ENCODE measurements around the gene ANAPC5. TPM values are rescaled to one million over a fixed set of nuclear protein-coding genes. Genes with fewer than 3 reads are reported as not detected.
A peak's percentile ranks its signal among the peaks of the same experiment; 100 is the strongest.

Gene ANAPC5
- total RNA-seq, 3 donors from 2014 or later (not counting 1 experiment from before 2014, with no cell fraction given), result 134 to 171 (median 163) TPM

DNA sequence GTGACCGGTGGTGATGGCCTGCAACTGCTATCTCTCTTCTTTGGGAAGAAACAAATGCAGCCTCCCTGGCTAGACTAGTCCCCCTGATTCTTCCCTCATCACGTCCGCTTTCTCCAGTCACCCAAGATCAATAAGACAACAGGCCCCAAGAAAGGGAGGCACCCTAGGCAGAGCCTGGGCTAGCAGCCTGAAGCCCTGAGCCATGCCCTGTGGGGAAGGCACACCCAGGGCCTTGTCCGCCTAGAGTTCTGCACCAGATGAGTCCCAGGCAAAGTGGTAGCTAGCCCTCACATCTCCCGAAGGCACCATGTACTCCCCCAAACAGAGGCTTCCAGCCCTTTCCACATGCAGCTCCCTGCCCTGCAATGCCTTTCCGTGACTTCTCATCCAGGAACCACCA, 90.8 kb downstream of the ANAPC5 start:
- TF ChIP-seq, protein P1, sequence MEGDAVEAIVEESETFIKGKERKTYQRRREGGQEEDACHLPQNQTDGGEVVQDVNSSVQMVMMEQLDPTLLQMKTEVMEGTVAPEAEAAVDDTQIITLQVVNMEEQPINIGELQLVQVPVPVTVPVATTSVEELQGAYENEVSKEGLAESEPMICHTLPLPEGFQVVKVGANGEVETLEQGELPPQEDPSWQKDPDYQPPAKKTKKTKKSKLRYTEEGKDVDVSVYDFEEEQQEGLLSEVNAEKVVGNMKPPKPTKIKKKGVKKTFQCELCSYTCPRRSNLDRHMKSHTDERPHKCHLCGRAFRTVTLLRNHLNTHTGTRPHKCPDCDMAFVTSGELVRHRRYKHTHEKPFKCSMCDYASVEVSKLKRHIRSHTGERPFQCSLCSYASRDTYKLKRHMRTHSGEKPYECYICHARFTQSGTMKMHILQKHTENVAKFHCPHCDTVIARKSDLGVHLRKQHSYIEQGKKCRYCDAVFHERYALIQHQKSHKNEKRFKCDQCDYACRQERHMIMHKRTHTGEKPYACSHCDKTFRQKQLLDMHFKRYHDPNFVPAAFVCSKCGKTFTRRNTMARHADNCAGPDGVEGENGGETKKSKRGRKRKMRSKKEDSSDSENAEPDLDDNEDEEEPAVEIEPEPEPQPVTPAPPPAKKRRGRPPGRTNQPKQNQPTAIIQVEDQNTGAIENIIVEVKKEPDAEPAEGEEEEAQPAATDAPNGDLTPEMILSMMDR (IDR thresholded peaks at IDR 0.05), result no peak
- no peak overlapping the region for H3K4me3 ChIP-seq (ENCODE audit: low read length)
- H3K27ac Mint-ChIP-seq, result no peak overlapping the region
- 97% methylated on average over 6 of the region's 6 CpGs for WGBS (ENCODE audit: insufficient coverage)
- no peaks in the 10 kb centered on the region for H3K4me1 Mint-ChIP-seq
- H3K27me3 Mint-ChIP-seq (ENCODE audit: low read depth in 2 of 2), result no peaks in the 10 kb centered on the region
- no peak for DNase-seq
- H3K4me1 ChIP-seq (ENCODE audit: control insufficient read depth, insufficient read depth, low read length), result no peaks in the 10 kb centered on the region
- H3K27ac ChIP-seq (ENCODE audit: low read length), result no peak overlapping the region
- peaks cover 5% of the 10 kb centered on the region for H3K36me3 Mint-ChIP-seq
- H3K4me3 Mint-ChIP-seq, result no peak overlapping the region
- no peak for ATAC-seq
- H3K9me3 Mint-ChIP-seq, result no peaks in the 10 kb centered on the region
- H3K9me3 ChIP-seq (ENCODE audit: control insufficient read depth, insufficient read depth, low read length), result no peaks in the 10 kb centered on the region
- intact Hi-C loops (cut with micrococcal nuclease), result no loop called here
- H3K27me3 ChIP-seq (ENCODE audit: control insufficient read depth, insufficient read depth, low read length), result no peaks in the 10 kb centered on the region
- peaks cover 26% of the 10 kb centered on the region for H3K36me3 ChIP-seq (ENCODE audit: control insufficient read depth, insufficient read depth, low read length)

DNA sequence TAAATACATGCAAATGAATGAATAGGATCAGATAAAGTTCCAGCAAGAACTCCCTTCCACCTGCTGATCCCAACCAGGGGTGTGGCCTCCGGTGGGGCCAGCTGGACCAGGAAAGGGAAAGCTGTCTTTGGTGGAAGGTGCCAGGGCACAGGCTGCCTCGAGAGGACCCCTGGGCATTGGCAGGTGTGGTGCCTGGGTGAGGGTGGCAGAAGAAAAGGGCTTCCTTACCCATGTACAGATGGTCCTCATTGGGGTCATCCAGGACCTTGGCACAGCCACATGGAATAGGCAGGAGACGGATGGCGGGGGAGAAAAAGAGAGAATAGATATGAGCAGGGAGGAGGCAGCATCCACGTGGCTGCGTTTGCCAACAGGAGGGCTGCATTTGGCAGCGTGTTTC, 92.1 kb downstream of the ANAPC5 start:
- no peak for DNase-seq

DNA sequence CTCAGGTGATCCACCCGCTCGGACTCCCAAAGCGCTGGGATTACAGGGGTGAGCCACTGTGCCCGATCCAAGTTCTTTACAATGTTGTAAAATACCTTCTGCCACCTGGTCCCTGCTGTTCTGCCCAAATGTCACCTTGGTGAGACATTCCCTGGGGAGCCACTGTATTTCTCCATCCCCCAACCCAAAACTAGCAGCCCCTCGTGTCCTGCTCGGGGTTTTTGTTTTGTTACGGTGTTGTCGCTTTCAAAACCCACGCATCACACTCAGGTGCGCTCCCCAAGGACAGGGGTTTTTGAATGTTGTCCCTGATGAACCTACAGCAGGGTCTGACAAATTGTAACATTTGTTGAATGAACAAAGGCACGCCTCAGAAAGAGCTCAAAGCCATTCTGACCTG, 93.1 kb downstream of the ANAPC5 start:
- TF ChIP-seq, protein P1 (IDR thresholded peaks at IDR 0.05), result no peak
- no peak overlapping the region for H3K4me3 Mint-ChIP-seq
- peaks cover 25% of the 10 kb centered on the region for H3K36me3 ChIP-seq (ENCODE audit: control insufficient read depth, insufficient read depth, low read length)
- H3K27ac Mint-ChIP-seq, result no peak overlapping the region
- no peaks in the 10 kb centered on the region for H3K9me3 ChIP-seq (ENCODE audit: control insufficient read depth, insufficient read depth, low read length)
- ATAC-seq (no peak), DNase-seq (no peak)
- H3K9me3 Mint-ChIP-seq, result no peaks in the 10 kb centered on the region
- 97% methylated on average over 11 of the region's 11 CpGs for WGBS (ENCODE audit: insufficient coverage)
- no peak overlapping the region for H3K4me3 ChIP-seq (ENCODE audit: low read length)
- H3K4me1 ChIP-seq (ENCODE audit: control insufficient read depth, insufficient read depth, low read length), result no peaks in the 10 kb centered on the region
- intact Hi-C loops (cut with micrococcal nuclease), result no loop called here
- H3K27me3 Mint-ChIP-seq (ENCODE audit: low read depth in 2 of 2), result no peaks in the 10 kb centered on the region
- H3K27me3 ChIP-seq (ENCODE audit: control insufficient read depth, insufficient read depth, low read length), result no peaks in the 10 kb centered on the region
- no peaks in the 10 kb centered on the region for H3K4me1 Mint-ChIP-seq
- H3K36me3 Mint-ChIP-seq, result peaks cover 5% of the 10 kb centered on the region
- no peak overlapping the region for H3K27ac ChIP-seq (ENCODE audit: low read length)

More for the DNA sequence above, 92.1 kb downstream of the ANAPC5 start:
- Mint-ChIP-seq H3K36me3 (peaks cover 5% of the 10 kb centered on the region), H3K4me3 (no peak overlapping the region), H3K27ac (peak overlapping the region in 1 of 2 donors; percentile 45), H3K4me1 (no peaks in the 10 kb centered on the region), H3K9me3 (no peaks in the 10 kb centered on the region), H3K27me3 (ENCODE audit: low read depth in 2 of 2) (no peaks in the 10 kb centered on the region)
- TF ChIP-seq, protein P1 (IDR thresholded peaks at IDR 0.05), result no peak
- intact Hi-C loops (cut with micrococcal nuclease), result no loop called here
- no peak overlapping the region for H3K4me3 ChIP-seq (ENCODE audit: low read length)
- H3K27ac ChIP-seq (ENCODE audit: low read length), result no peak overlapping the region
- no peak for ATAC-seq
- H3K4me1 ChIP-seq (ENCODE audit: control insufficient read depth, insufficient read depth, low read length), result no peaks in the 10 kb centered on the region
- H3K9me3 ChIP-seq (ENCODE audit: control insufficient read depth, insufficient read depth, low read length), result no peaks in the 10 kb centered on the region
- over 99% methylated on average over 7 of the region's 7 CpGs for WGBS (ENCODE audit: insufficient coverage)
- no peaks in the 10 kb centered on the region for H3K27me3 ChIP-seq (ENCODE audit: control insufficient read depth, insufficient read depth, low read length)
- peaks cover 20% of the 10 kb centered on the region for H3K36me3 ChIP-seq (ENCODE audit: control insufficient read depth, insufficient read depth, low read length)

Other genes with a start within 250 kb of the ANAPC5 start
- gene P2RX7, start 219.5 kb downstream of the ANAPC5 start, total RNA-seq, result 10 to 100 TPM; 14.1 to 22.9 (median 16.7) TPM
- 10 to 100 TPM; 34.8 to 39.3 (median 38.2) TPM for gene P2RX4, start 142.3 kb downstream of the ANAPC5 start, total RNA-seq
- 10 to 100 TPM; 19.6 to 27.4 (median 20.9) TPM for gene CAMKK2, start 55.7 kb downstream of the ANAPC5 start, total RNA-seq
- 10 to 100 TPM; 62.3 to 78.4 (median 73.4) TPM for gene RNF34, start 47.7 kb upstream of the ANAPC5 start, total RNA-seq
- gene KDM2B, start 228.6 kb upstream of the ANAPC5 start, total RNA-seq, result 100 to 1,000 TPM in 1 of 3 donors, 10 to 100 TPM in 2; 97.3 to 106 (median 98.1) TPM

Data from natural killer cell (primary cell).